ENCODE measurements around the gene TENT4A.

The TENT4A gene

GRCh38 chr5:6718161-6718681 is 5.0 kb downstream of the TENT4A start:
- DNase-seq (ENCODE audit: low read depth), result no peak

GRCh38 chr5:6718718-6719117 is 5.5 kb downstream of the TENT4A start:
- no peak for DNase-seq (ENCODE audit: low read depth)

GRCh38 chr5:6719417-6719816 is 6.2 kb downstream of the TENT4A start:
- DNase-seq (ENCODE audit: low read depth), result no peak

- DNase-seq (ENCODE audit: low read depth), result no peak
Measured at GRCh38 chr5:6719896-6720560, 6.8 kb downstream of the TENT4A start.

GRCh38 chr5:6720561-6720921 is 7.3 kb downstream of the TENT4A start:
- no peak for DNase-seq (ENCODE audit: low read depth)

GRCh38 chr5:6721442-6721841 is 8.2 kb downstream of the TENT4A start:
- no peak for DNase-seq (ENCODE audit: low read depth)

- DNase-seq (ENCODE audit: low read depth), result no peak
Measured at GRCh38 chr5:6722015-6722414, 8.8 kb downstream of the TENT4A start.

- DNase-seq (ENCODE audit: low read depth), result no peak
Measured at GRCh38 chr5:6723122-6723815, 10.0 kb downstream of the TENT4A start.

- DNase-seq (ENCODE audit: low read depth), result no peak
Measured at GRCh38 chr5:6723816-6724300, 10.6 kb downstream of the TENT4A start.

- no peak for DNase-seq (ENCODE audit: low read depth)
Measured at GRCh38 chr5:6724321-6724929, 11.2 kb downstream of the TENT4A start.

GRCh38 chr5:6725421-6725820 is 12.2 kb downstream of the TENT4A start:
- DNase-seq (ENCODE audit: low read depth), result no peak

- no peak for DNase-seq (ENCODE audit: low read depth)
Measured at GRCh38 chr5:6726006-6726405, 12.8 kb downstream of the TENT4A start.

GRCh38 chr5:6727231-6727630 is 14.0 kb downstream of the TENT4A start:
- no peak for DNase-seq (ENCODE audit: low read depth)

- DNase-seq (ENCODE audit: low read depth), result no peak
Measured at GRCh38 chr5:6728011-6728794, 15.0 kb downstream of the TENT4A start.

- DNase-seq (ENCODE audit: low read depth), result no peak
Measured at GRCh38 chr5:6728795-6729183, 15.6 kb downstream of the TENT4A start.

- no peak for DNase-seq (ENCODE audit: low read depth)
Measured at GRCh38 chr5:6729386-6730310, 16.4 kb downstream of the TENT4A start.

GRCh38 chr5:6730407-6730806 is 17.2 kb downstream of the TENT4A start:
- no peak for DNase-seq (ENCODE audit: low read depth)

- no peak for DNase-seq (ENCODE audit: low read depth)
Measured at GRCh38 chr5:6730807-6731206, 17.6 kb downstream of the TENT4A start.

GRCh38 chr5:6731465-6732237 is 18.4 kb downstream of the TENT4A start:
- DNase-seq (ENCODE audit: low read depth), result no peak

- DNase-seq (ENCODE audit: low read depth), result no peak
Measured at GRCh38 chr5:6732634-6733410, 19.6 kb downstream of the TENT4A start.

All from activated T-cell treated with anti-CD3 and anti-CD28 coated beads for 24 hours (primary cell).